WTC11 (cell line): ENCODE results near the gene HBEGF.

ENCODE experiments used
- AFF4 ChIP-seq: sonication (generic); formaldehyde crosslinking; IDR thresholded peaks from 2 replicates; pipeline ENCODE4 v1.8.1; 2023; ENCODE audit warnings: mild to moderate bottlenecking, missing genetic modification reagents, borderline replicate concordance
- ARID4B ChIP-seq: sonication (generic); formaldehyde crosslinking; IDR thresholded peaks from 2 replicates; pipeline ENCODE4 v1.8.0; 2023; ENCODE audit warnings: missing genetic modification reagents, mild to moderate bottlenecking, borderline replicate concordance
- CTCF ChIP-seq: fragments of 200-600 bp; IDR thresholded peaks from 2 replicates; pipeline ENCODE4 v1.8.0; 2022; ENCODE audit warnings: antibody characterized with exemption
- EMX1 ChIP-seq: fragments of 250-450 bp; sonication (Bioruptor Pico); IDR thresholded peaks from 2 replicates; pipeline ENCODE4 v1.8.0; 2021; ENCODE audit warnings: mild to moderate bottlenecking
- USF2 ChIP-seq: sonication (generic); formaldehyde crosslinking; IDR thresholded peaks from 2 replicates; pipeline ENCODE4 v1.8.1; 2023; ENCODE audit warnings: mild to moderate bottlenecking, missing genetic modification reagents, moderate library complexity
- ZBTB43 ChIP-seq: sonication (generic); formaldehyde crosslinking; IDR thresholded peaks from 2 replicates; pipeline ENCODE4 v1.8.1; 2023; ENCODE audit warnings: mild to moderate bottlenecking, missing genetic modification reagents
- ZNF121 ChIP-seq: sonication (generic); formaldehyde crosslinking; IDR thresholded peaks from 2 replicates; pipeline ENCODE4 v1.8.0; 2023; ENCODE audit warnings: missing genetic modification reagents
- ZNF416 ChIP-seq: fragments of 250-450 bp; sonication (Bioruptor Pico); IDR thresholded peaks from 2 replicates; pipeline ENCODE4 v1.9.0; 2021; ENCODE audit warnings: mild to moderate bottlenecking, inconsistent platforms
- TF ChIP-seq, protein P1 (sequence below): sonication (generic); formaldehyde crosslinking; IDR thresholded peaks from 2 replicates; pipeline ENCODE4 v1.8.1; 2022; ENCODE audit warnings: low read depth, mild to moderate bottlenecking, moderate library complexity, missing genetic modification reagents, borderline replicate concordance
- TF ChIP-seq, protein P2 (sequence below): fragments of 250-450 bp; sonication (Bioruptor Pico); IDR thresholded peaks from 2 replicates; pipeline ENCODE4 v2.1.2; 2022; ENCODE audit warnings: mild to moderate bottlenecking, moderate library complexity
- TF ChIP-seq, protein P3 (sequence below): sonication (generic); formaldehyde crosslinking; IDR thresholded peaks from 2 replicates; pipeline ENCODE4 v1.8.1; 2022; ENCODE audit warnings: mild to moderate bottlenecking, missing genetic modification reagents, moderate library complexity, borderline replicate concordance

DNA sequence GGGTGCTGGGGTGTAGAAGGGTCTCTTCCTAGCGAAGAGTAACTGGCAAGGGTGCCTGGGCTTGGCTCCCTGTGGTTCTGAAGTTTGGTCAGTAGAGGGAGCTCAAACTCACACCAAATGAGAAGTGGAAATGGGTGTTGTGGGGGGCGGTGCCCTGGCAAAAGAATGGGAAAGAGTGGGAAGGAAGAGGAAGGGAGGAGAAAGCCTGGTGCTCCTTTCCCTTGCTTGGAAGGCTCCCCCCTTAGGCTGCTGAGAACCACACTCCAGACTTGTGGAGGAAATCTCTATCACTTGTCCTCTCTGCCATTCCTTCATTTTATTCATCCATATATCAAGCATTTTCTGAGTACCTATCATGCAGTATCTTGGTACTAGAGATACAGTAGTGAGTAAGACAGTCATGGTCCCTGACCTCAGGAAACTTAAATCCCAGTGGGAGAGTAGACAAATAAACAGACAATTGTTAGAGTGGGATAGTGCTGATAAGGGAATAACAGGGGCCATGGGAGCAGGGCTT lies 26.6 kb upstream of the HBEGF start:
- TF ChIP-seq ZNF416 (CRISPR knock-in tag) (no peak), CTCF (peak; percentile 66), ZBTB43 (CRISPR knock-in tag) (no peak), USF2 (no peak), EMX1 (no peak), ARID4B (CRISPR knock-in tag) (no peak), ZNF121 (CRISPR knock-in tag) (no peak), AFF4 (CRISPR knock-in tag) (no peak)
- TF ChIP-seq, protein P1, sequence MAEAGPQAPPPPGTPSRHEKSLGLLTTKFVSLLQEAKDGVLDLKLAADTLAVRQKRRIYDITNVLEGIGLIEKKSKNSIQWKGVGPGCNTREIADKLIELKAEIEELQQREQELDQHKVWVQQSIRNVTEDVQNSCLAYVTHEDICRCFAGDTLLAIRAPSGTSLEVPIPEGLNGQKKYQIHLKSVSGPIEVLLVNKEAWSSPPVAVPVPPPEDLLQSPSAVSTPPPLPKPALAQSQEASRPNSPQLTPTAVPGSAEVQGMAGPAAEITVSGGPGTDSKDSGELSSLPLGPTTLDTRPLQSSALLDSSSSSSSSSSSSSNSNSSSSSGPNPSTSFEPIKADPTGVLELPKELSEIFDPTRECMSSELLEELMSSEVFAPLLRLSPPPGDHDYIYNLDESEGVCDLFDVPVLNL (CRISPR knock-in tag) = no peak
- TF ChIP-seq, protein P2, sequence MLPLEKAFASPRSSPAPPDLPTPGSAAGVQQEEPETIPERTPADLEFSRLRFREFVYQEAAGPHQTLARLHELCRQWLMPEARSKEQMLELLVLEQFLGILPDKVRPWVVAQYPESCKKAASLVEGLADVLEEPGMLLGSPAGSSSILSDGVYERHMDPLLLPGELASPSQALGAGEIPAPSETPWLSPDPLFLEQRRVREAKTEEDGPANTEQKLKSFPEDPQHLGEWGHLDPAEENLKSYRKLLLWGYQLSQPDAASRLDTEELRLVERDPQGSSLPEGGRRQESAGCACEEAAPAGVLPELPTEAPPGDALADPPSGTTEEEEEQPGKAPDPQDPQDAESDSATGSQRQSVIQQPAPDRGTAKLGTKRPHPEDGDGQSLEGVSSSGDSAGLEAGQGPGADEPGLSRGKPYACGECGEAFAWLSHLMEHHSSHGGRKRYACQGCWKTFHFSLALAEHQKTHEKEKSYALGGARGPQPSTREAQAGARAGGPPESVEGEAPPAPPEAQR (CRISPR knock-in tag) = no peak
- TF ChIP-seq, protein P3, sequence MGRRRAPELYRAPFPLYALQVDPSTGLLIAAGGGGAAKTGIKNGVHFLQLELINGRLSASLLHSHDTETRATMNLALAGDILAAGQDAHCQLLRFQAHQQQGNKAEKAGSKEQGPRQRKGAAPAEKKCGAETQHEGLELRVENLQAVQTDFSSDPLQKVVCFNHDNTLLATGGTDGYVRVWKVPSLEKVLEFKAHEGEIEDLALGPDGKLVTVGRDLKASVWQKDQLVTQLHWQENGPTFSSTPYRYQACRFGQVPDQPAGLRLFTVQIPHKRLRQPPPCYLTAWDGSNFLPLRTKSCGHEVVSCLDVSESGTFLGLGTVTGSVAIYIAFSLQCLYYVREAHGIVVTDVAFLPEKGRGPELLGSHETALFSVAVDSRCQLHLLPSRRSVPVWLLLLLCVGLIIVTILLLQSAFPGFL (CRISPR knock-in tag) = no peak
